ENCODE results near the gene PCBP3. TPM values are rescaled to one million over a fixed set of nuclear protein-coding genes. Genes with fewer than 3 reads are reported as not detected.
"Not testable (repeated sequence)": the region's sequence is repeated elsewhere in the genome, so short reads cannot be mapped to it uniquely, and the experiment has no call there.

The PCBP3 gene
- total RNA-seq, 1 experiment from 2014 or later = 10.9 TPM

DNA sequence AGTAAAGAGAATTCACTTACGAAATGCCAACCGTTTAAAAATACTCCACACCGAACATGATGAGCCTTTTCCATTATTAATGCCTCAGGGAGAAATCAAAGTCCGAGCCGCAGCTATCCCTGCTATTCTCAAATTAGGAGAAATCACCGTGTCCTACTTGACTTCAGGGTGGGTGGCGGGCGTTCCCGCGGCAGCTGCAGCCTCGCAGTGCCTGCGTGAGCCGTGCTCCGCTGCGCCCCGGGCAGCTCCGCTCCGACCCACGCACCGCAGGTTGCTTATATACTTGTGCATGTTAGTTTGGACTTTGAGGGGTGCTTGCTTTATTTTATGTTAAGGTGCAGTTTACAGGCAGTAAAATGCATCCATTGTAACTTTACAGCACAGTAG lies 35.6 kb upstream of the PCBP3 start:
- no peaks in the 10 kb centered on the region for H3K79me2 ChIP-seq (ENCODE audit: insufficient read depth, low read length)
- no peak overlapping the region for H4K91ac ChIP-seq (ENCODE audit: insufficient read length, low read depth, low read length)
- Mint-ChIP-seq H3K4me1 (peaks cover 0 to 12% of the 10 kb centered on the region in 2 experiments; a peak in 2 of 4 replicates), H3K27me3 (ENCODE audit: low read depth) (peaks cover 30% of the 10 kb centered on the region), H3K27ac (no peak overlapping the region), H3K4me3 (no peak overlapping the region), H3K36me3 (ENCODE audit: insufficient read depth in 1 of 3, low read depth in 3 of 3) (no peaks in the 10 kb centered on the region; a peak in 1 of 7 replicates), H3K9me3 (peaks cover 10% of the 10 kb centered on the region in 2 experiments)
- no peak overlapping the region for H2AK5ac ChIP-seq (ENCODE audit: insufficient read length, low read length)
- peak; percentile 21 for DNase-seq
- no peak overlapping the region for H3K56ac ChIP-seq (ENCODE audit: insufficient read length, low read depth, low read length)
- no peaks in the 10 kb centered on the region for H3K23me2 ChIP-seq (ENCODE audit: insufficient read length, low read depth, low read length, poor library complexity, severe bottlenecking)
- no peak overlapping the region for H3K18ac ChIP-seq (ENCODE audit: insufficient read length, low read depth, low read length)
- H2BK12ac ChIP-seq (ENCODE audit: insufficient read length, low read depth, low read length) = no peak overlapping the region
- H4K20me1 ChIP-seq (ENCODE audit: control insufficient read depth, insufficient read depth, insufficient read length) = no peaks in the 10 kb centered on the region
- H4K8ac ChIP-seq (replicated peaks; ENCODE audit: insufficient read length, low read depth, low read length) = no peak overlapping the region
- no peak overlapping the region for H3K23ac ChIP-seq (ENCODE audit: insufficient read length, low read depth, low read length)
- H3K4me1 ChIP-seq (ENCODE audit: insufficient read depth, low read length) = no peaks in the 10 kb centered on the region
- H2BK20ac ChIP-seq (ENCODE audit: low read depth, low read length, poor library complexity, severe bottlenecking) = no peak overlapping the region
- TF ChIP-seq, protein P1, sequence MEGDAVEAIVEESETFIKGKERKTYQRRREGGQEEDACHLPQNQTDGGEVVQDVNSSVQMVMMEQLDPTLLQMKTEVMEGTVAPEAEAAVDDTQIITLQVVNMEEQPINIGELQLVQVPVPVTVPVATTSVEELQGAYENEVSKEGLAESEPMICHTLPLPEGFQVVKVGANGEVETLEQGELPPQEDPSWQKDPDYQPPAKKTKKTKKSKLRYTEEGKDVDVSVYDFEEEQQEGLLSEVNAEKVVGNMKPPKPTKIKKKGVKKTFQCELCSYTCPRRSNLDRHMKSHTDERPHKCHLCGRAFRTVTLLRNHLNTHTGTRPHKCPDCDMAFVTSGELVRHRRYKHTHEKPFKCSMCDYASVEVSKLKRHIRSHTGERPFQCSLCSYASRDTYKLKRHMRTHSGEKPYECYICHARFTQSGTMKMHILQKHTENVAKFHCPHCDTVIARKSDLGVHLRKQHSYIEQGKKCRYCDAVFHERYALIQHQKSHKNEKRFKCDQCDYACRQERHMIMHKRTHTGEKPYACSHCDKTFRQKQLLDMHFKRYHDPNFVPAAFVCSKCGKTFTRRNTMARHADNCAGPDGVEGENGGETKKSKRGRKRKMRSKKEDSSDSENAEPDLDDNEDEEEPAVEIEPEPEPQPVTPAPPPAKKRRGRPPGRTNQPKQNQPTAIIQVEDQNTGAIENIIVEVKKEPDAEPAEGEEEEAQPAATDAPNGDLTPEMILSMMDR (conservative IDR thresholded peaks at IDR 0.05) = no peak
- H3K4ac ChIP-seq (ENCODE audit: low read depth, low read length) = no peak overlapping the region
- no peak overlapping the region for H2BK120ac ChIP-seq (ENCODE audit: low read depth, low read length, poor library complexity, severe bottlenecking)
- H3K27me3 ChIP-seq (ENCODE audit: insufficient read depth, low read length) = peaks cover 3% of the 10 kb centered on the region; the same call in 1 of the 2 replicates
- no peak overlapping the region for H3K4me2 ChIP-seq (ENCODE audit: insufficient read depth, insufficient read length, low read length)
- no peak overlapping the region for H3K14ac ChIP-seq (ENCODE audit: insufficient read depth, low read length)
- no peaks in the 10 kb centered on the region for H3K9me3 ChIP-seq (ENCODE audit: control insufficient read depth, low read depth, low read length)
- H2BK15ac ChIP-seq (ENCODE audit: low read depth, low read length) = no peak overlapping the region
- H3K27ac ChIP-seq (ENCODE audit: insufficient read length, low read depth, low read length) = no peak overlapping the region
- no peak overlapping the region for H2AFZ ChIP-seq (ENCODE audit: low read length)
- no peak overlapping the region for H2BK5ac ChIP-seq (ENCODE audit: insufficient read length, low read length)
- H3K79me1 ChIP-seq (ENCODE audit: insufficient read depth, low read depth, low read length, poor library complexity, severe bottlenecking) = no peaks in the 10 kb centered on the region
- no peak overlapping the region for H3K9ac ChIP-seq (ENCODE audit: extremely low read depth, insufficient read length, low read length)
- H4K5ac ChIP-seq (ENCODE audit: insufficient read length, low read depth, low read length) = no peak overlapping the region
- WGBS (ENCODE audit: extremely low coverage, insufficient read length, low lambda C conversion rate) = no CpG with 5 or more reads among the region's 20 CpGs
- no peak overlapping the region for H3T11ph ChIP-seq (ENCODE audit: low read length)

DNA sequence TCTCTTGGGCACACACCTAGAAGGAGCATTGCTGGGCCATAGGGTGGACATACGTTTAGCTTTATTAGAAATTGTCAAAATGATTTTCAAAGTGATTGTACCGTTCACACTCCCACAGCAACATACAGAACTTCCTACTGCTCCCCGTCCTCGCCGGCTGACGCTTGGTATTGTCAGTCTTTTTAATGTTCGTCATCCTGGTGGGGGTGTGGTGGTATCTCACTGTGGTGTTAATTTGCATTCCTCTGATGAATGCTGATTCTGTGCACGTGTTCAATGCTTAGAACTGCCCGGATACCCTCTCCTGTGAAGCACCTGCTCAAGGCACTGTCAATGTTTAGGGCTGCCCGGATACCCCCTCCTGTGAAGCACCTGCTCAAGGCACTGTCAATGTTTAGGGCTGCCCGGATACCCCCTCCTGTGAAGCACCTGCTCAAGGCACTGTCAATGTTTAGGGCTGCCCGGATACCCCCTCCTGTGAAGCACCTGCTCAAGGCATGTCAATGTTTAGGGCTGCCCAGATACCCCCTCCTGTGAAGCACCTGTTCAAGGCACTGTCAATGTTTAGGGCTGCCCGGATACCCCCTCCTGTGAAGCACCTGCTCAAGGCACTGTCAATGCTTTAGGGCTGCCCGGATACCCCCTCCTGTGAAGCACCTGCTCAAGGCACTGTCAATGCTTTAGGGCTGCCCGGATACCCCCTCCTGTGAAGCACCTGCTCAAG lies 34.6 kb upstream of the PCBP3 start:
- not testable (repeated sequence) for H3K4me3 Mint-ChIP-seq
- no CpG with 5 or more reads among the region's 15 CpGs for WGBS (ENCODE audit: extremely low coverage, insufficient read length, low lambda C conversion rate)

More for the DNA sequence above, 34.6 kb upstream of the PCBP3 start:
- not testable (repeated sequence) for H3K9me3 ChIP-seq (ENCODE audit: control insufficient read depth, low read depth, low read length); H3K23me2 ChIP-seq (ENCODE audit: insufficient read length, low read depth, low read length, poor library complexity, severe bottlenecking); H3K79me1 ChIP-seq (ENCODE audit: insufficient read depth, low read depth, low read length, poor library complexity, severe bottlenecking); H3K56ac ChIP-seq (ENCODE audit: insufficient read length, low read depth, low read length); H3K14ac ChIP-seq (ENCODE audit: insufficient read depth, low read length); H3K23ac ChIP-seq (ENCODE audit: insufficient read length, low read depth, low read length); H3K18ac ChIP-seq (ENCODE audit: insufficient read length, low read depth, low read length); H2BK20ac ChIP-seq (ENCODE audit: low read depth, low read length, poor library complexity, severe bottlenecking); H3K4ac ChIP-seq (ENCODE audit: low read depth, low read length); H2AFZ ChIP-seq (ENCODE audit: low read length); H2BK120ac ChIP-seq (ENCODE audit: low read depth, low read length, poor library complexity, severe bottlenecking); H3K27ac Mint-ChIP-seq; H3T11ph ChIP-seq (ENCODE audit: low read length); H4K8ac ChIP-seq (replicated peaks; ENCODE audit: insufficient read length, low read depth, low read length); H3K36me3 Mint-ChIP-seq (ENCODE audit: insufficient read depth in 1 of 3, low read depth in 3 of 3); H4K5ac ChIP-seq (ENCODE audit: insufficient read length, low read depth, low read length); H4K20me1 ChIP-seq (ENCODE audit: control insufficient read depth, insufficient read depth, insufficient read length); H3K9me3 Mint-ChIP-seq; H3K79me2 ChIP-seq (ENCODE audit: insufficient read depth, low read length); H2BK12ac ChIP-seq (ENCODE audit: insufficient read length, low read depth, low read length); H3K27me3 ChIP-seq (ENCODE audit: insufficient read depth, low read length); H4K91ac ChIP-seq (ENCODE audit: insufficient read length, low read depth, low read length); H2AK5ac ChIP-seq (ENCODE audit: insufficient read length, low read length); H2BK5ac ChIP-seq (ENCODE audit: insufficient read length, low read length); H3K4me2 ChIP-seq (ENCODE audit: insufficient read depth, insufficient read length, low read length); H3K4me1 ChIP-seq (ENCODE audit: insufficient read depth, low read length); H3K27ac ChIP-seq (ENCODE audit: insufficient read length, low read depth, low read length); H3K9ac ChIP-seq (ENCODE audit: extremely low read depth, insufficient read length, low read length); H2BK15ac ChIP-seq (ENCODE audit: low read depth, low read length)
- peak; percentile 17 for DNase-seq
- Mint-ChIP-seq H3K27me3 (ENCODE audit: low read depth) (peaks cover 28% of the 10 kb centered on the region), H3K4me1 (peaks cover 0 to 14% of the 10 kb centered on the region in 2 experiments; a peak in 2 of 4 replicates)
